HEK293T (cell line): Measurements from ENCODE around the gene TEC.
"Not testable (repeated sequence)": the region's sequence is repeated elsewhere in the genome, so short reads cannot be mapped to it uniquely, and the experiment has no call there.

ENCODE experiments used
- BHLHE40 ChIP-seq: fragments of 450-650 bp; IDR thresholded peaks from 2 replicates; pipeline ENCODE4 v1.6.1; 2016; ENCODE audit warnings: mild to moderate bottlenecking, moderate library complexity, borderline replicate concordance
- CTBP1 ChIP-seq: fragments of 450-650 bp; IDR thresholded peaks from 2 replicates; pipeline ENCODE4 v1.6.1; 2016; ENCODE audit warnings: borderline replicate concordance
- ELF4 ChIP-seq: fragments of 450-650 bp; IDR thresholded peaks from 2 replicates; pipeline ENCODE4 v1.6.1; 2017; ENCODE audit warnings: antibody characterized with exemption
- FOXA1 ChIP-seq: fragments of 450-650 bp; IDR thresholded peaks from 2 replicates; pipeline ENCODE4 v1.6.1; 2016; ENCODE audit warnings: mild to moderate bottlenecking
- FOXK2 ChIP-seq: fragments of 450-650 bp; IDR thresholded peaks from 2 replicates; pipeline ENCODE4 v1.6.1; 2016; ENCODE audit warnings: mild to moderate bottlenecking
- FOXM1 ChIP-seq: fragments of 450-650 bp; IDR thresholded peaks from 2 replicates; pipeline ENCODE4 v1.6.1; 2017; ENCODE audit warnings: mild to moderate bottlenecking, borderline replicate concordance
- NFRKB ChIP-seq: fragments of 450-650 bp; IDR thresholded peaks from 2 replicates; pipeline ENCODE4 v1.6.1; 2016; ENCODE audit warnings: mild to moderate bottlenecking, moderate library complexity
- SP1 ChIP-seq: fragments of 450-650 bp; IDR thresholded peaks from 2 replicates; pipeline ENCODE4 v1.6.1; 2017
- SUZ12 ChIP-seq: fragments of 450-650 bp; IDR thresholded peaks from 2 replicates; pipeline ENCODE4 v1.6.1; 2016; ENCODE audit warnings: mild to moderate bottlenecking
- TARDBP ChIP-seq: fragments of 450-650 bp; IDR thresholded peaks from 2 replicates; pipeline ENCODE4 v1.6.1; 2016
- TF ChIP-seq, protein P1 (sequence below): fragments of 450-650 bp; IDR thresholded peaks from 2 replicates; pipeline ENCODE4 v1.6.1; 2016

GRCh38 chr4:48286060-48286459 is 16.4 kb upstream of the TEC start:
- TF ChIP-seq CTBP1, FOXA1, ELF4, BHLHE40, TARDBP, SP1, NFRKB, FOXK2, FOXM1, SUZ12: not testable (repeated sequence)
- TF ChIP-seq, protein P1, sequence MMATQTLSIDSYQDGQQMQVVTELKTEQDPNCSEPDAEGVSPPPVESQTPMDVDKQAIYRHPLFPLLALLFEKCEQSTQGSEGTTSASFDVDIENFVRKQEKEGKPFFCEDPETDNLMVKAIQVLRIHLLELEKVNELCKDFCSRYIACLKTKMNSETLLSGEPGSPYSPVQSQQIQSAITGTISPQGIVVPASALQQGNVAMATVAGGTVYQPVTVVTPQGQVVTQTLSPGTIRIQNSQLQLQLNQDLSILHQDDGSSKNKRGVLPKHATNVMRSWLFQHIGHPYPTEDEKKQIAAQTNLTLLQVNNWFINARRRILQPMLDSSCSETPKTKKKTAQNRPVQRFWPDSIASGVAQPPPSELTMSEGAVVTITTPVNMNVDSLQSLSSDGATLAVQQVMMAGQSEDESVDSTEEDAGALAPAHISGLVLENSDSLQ: not testable (repeated sequence)
